Measurements from ENCODE around the gene RTL1. TPM values are rescaled to one million over a fixed set of nuclear protein-coding genes. Genes with fewer than 3 reads are reported as not detected.

RTL1 gene
- total RNA-seq, 1 donor: not detected

DNA sequence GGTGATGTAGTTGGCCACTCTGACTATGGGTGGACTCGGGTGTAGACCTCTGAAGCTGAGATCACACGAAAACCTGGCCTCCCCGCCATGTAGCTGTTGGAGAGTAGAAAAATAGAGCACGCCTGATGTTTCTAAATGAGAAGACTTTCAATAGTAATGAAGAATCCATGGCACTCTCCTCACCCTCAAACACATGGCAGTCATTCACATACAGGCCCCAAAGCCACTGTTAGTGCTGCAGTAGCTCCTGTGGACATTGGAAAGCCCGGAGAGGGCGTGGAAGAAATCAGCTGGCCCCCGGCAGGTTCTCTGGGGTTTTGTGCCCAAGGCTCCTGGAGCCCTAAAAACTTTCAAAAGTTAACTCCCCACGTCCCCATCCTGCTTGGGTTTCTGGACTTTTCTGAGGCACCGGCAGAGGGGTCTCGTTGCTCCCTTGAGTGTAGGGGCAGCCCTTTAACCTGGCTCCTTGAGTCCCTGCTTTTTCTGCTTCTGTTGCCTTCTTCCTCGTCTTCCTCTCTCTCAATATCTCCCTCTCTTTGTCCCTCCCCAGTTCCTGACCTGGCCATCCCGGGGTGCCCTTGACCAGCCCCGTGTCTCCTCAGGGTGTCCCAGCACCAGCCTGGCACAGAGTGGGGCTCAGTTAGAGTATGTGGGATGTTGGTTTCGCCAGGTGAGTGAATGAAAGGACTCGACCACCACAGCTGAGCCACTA is 69.3 kb downstream of the RTL1 start:
- no peaks in the 10 kb centered on the region for H3K9me3 ChIP-seq (ENCODE audit: low read depth, low read length)
- no peaks in the 10 kb centered on the region for H3K4me1 ChIP-seq (ENCODE audit: insufficient read depth, low read length)
- H3K4me3 ChIP-seq (ENCODE audit: low read length): no peak overlapping the region
- H3K27me3 ChIP-seq (ENCODE audit: insufficient read depth, low read length): no peaks in the 10 kb centered on the region

DNA sequence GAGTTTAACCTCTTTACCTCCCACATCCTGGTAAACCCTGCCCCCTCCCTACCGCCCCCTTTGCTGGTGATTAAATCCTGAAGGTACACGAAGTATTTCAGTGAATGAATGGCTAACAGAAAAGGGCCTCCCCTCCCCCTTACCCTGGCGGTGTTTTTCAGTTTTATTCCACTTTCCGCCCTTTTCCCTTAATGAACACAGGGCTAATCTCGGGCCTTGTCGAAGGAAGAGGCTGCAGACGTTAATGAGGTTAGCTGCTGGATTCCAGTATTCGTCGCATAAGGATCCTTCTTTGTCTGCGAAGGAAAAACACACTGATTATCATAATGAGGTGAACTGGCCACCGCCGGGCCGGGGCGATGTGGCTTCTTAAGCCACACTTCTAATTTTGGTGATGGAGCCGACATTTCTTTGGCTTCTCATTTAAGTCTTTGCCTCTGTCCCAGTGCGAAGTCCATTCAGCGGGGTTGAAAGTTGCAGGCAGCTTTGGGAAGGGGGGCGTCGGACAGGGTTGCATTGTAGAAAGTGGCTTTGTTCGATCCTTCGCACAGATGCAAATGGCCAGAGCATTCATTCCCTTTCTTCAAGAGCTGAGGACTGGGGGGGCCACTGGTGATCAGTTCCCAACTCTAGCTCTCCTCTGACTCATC is 71.1 kb downstream of the RTL1 start:
- H3K9me3 ChIP-seq (ENCODE audit: low read depth, low read length): no peaks in the 10 kb centered on the region
- no peaks in the 10 kb centered on the region for H3K27me3 ChIP-seq (ENCODE audit: insufficient read depth, low read length)
- H3K4me3 ChIP-seq (ENCODE audit: low read length): no peak overlapping the region
- no peaks in the 10 kb centered on the region for H3K4me1 ChIP-seq (ENCODE audit: insufficient read depth, low read length)

DNA sequence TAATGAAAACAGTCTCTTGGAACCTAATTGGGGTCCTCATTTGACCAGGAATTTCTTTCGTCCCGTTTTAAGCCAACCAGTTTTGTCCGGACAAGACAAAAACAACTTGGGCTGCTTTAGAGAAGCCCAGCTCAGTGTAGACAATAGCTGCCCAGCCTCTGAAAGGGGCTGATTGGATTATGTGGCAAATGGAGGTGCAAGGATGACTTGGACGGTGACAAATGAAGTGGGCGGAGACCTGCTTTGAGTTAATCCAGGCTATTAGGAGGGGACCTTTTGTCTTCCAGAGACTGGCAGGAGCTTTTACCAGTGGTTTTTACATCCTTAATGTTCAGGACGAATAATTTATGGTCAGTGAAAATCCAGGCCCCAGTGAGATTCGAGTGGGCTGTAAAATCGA is 72.8 kb downstream of the RTL1 start:
- H3K4me3 ChIP-seq (ENCODE audit: low read length): no peak overlapping the region
- peaks cover 2% of the 10 kb centered on the region for H3K27me3 ChIP-seq (ENCODE audit: insufficient read depth, low read length)
- H3K4me1 ChIP-seq (ENCODE audit: insufficient read depth, low read length): no peaks in the 10 kb centered on the region
- H3K9me3 ChIP-seq (ENCODE audit: low read depth, low read length): no peaks in the 10 kb centered on the region

Other genes starting within 250 kb of the RTL1 start
- gene DLK1, start 176.8 kb downstream of the RTL1 start, total RNA-seq: not detected
- gene MEG3, start 77.6 kb downstream of the RTL1 start, total RNA-seq: 1.7 TPM

Data from mononuclear cell (primary cell).